Epidermal melanocyte (primary cell): Measurements from ENCODE around the gene HERC2.
"Not testable (repeated sequence)": the region's sequence is repeated elsewhere in the genome, so short reads cannot be mapped to it uniquely, and the experiment has no call there.

ENCODE experiments used
- DNase-seq: peaks from one replicate; pipeline ENCODE4 v3.0.0; 2011; ENCODE audit warnings: low spot score; ENCODE audit not compliant: insufficient read length

Gene HERC2

GRCh38 chr15:28185148-28185895 is 136.7 kb downstream of the HERC2 start:
- DNase-seq, result no peak

DNA sequence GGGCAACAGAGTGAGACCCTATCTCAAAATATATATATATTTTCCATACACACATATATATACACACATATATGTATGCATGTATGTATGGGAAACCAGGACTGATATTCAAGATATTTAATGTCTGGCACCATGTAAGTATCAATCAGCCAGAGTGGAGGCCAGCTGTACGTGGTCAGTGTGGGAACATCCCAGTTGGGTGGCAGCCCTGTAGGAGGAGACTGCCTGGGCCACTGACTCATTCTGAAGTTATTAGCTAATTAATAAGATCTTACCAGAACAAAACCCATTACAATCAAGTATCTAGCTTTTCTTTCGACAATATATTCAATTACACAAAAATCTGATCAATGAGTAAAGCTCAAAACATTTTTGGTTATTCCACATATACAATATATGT is 137.8 kb downstream of the HERC2 start:
- DNase-seq, result no peak

GRCh38 chr15:28182731-28183130 is 139.2 kb downstream of the HERC2 start:
- DNase-seq, result no peak

- DNase-seq, result no peak
Measured at GRCh38 chr15:28182216-28182615, 139.8 kb downstream of the HERC2 start.

GRCh38 chr15:28181366-28181765 is 140.6 kb downstream of the HERC2 start:
- no peak for DNase-seq

DNA sequence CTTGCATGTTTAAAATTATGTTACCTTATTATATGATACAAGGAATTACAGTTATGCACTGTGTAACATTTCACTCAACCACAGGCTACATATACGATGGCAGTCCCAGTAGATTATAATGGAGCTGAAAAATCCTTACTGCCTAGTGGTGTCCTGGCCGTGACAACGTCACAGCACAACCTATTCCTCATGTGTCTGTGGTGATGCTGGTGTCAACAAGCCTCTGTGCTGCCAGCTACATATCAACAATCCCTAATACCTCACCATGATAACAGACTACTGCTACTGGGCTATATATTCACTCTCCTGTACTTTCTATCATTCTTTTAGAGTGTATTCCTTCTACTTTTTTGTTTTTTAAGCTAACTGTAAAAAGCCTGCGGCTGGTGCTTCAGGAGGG is 142.7 kb downstream of the HERC2 start:
- no peak for DNase-seq

DNA sequence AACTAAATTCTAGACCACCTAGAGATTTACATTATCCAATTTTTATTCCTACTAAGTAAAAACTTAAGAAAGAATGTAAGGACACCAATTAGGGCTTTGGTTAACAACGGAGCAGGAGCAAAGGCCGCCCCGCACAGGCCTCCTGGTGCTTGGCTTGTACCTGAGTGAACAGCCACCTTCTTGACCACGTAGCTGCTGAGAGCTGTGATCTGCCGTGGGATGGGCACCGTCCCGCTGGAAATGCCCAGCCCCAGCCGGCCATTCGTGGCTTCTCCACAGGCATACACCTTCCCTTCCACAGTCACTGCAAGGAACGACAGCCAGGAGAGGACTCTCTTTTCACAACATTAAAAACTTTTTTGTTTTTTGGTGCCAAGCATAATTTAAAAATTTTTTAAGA is 143.3 kb downstream of the HERC2 start:
- DNase-seq, result no peak

DNA sequence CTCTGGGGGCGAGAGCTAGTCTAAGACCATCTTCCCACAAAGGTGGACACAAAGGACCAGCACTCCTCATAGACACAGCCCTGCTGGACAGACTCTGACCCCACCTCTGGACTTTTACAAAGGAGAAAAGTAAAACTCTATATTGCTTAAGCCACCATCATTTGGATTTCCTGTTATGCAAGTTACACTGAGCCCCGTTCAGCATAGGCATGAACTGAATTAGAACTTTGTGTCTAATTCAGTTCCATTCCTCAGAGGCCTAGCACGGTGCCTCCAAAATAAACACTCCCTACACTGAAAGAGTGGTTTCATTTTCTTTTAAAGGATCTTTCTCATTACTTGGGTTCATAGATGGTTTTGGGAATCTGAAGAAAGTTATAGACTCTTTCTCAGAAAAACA is 143.7 kb downstream of the HERC2 start:
- no peak for DNase-seq

GRCh38 chr15:28169366-28169765 is 152.6 kb downstream of the HERC2 start:
- no peak for DNase-seq

DNA sequence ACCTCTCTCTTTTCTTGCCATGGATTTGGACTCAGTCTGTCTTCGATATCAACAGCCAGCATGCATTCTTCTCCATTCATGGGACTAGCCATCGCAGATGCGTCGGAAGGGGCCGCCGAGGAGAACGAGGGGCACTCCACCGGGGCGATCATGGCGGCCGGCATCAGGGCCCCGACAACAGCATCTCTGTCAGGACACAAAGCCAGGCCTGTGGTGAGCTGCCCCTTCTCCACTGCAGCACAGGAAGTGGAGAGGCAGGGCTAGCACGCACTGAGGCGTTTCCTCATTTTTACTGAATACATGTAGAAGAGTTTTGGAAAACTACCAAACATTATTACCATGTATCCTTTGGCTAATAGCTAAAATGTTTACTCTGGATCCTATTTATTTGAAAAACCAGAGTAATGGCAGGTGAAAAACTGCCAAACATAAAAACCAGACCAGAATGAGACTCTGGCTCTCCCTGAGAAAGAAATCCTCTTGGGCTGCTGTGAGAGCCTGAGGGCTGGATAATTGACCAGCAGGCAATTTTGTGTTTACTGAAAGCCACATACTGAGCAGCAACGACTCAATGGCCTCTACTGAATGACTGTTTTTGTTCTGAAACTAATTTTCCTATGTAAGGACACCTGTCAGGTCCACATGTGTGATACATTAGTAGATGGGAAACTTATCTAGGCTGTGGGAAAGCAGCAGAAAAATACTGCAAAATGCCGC is 153.4 kb downstream of the HERC2 start:
- not testable (repeated sequence) for DNase-seq

DNA sequence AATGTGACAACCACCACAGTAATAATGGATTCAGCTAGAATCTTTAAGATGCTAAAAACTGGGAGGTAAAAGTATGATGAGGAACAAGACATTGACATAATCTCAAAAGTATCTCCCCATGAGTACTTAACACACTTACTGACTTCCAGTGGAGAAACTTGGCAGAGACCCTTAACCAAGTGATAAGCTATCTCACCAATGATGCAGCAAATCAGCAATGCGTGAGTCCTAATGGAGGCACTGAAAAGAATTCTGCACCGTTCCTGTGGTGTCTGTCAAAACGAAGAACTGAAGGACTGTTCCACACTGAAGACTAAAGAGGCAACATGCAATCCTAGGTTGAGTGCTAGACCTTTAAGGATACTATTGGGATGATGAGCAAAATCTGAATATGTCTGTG is 154.9 kb downstream of the HERC2 start:
- DNase-seq, result no peak

- DNase-seq, result no peak
Measured at GRCh38 chr15:28165791-28166190, 156.2 kb downstream of the HERC2 start.

- no peak for DNase-seq
Measured at GRCh38 chr15:28164876-28165275, 157.1 kb downstream of the HERC2 start.

DNA sequence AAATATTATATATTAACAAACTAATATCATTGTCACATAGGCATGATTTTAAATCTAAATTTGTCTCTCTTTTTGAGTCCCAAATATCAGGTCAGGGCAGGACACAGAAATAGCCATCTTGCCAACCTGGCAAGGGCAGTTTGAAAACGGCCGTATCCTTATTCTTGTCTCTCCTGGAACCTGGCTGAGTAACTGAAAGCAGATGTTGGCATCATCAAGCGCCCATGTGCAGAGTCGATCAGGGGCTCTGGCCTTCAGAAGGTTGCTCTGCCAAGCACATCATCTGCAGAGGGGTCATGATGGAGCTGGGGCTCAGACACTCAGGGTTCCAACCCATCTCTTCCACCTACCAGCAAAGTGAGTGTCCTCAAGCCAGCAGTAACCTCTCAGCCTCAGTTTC is 167.7 kb downstream of the HERC2 start:
- DNase-seq, result no peak

DNA sequence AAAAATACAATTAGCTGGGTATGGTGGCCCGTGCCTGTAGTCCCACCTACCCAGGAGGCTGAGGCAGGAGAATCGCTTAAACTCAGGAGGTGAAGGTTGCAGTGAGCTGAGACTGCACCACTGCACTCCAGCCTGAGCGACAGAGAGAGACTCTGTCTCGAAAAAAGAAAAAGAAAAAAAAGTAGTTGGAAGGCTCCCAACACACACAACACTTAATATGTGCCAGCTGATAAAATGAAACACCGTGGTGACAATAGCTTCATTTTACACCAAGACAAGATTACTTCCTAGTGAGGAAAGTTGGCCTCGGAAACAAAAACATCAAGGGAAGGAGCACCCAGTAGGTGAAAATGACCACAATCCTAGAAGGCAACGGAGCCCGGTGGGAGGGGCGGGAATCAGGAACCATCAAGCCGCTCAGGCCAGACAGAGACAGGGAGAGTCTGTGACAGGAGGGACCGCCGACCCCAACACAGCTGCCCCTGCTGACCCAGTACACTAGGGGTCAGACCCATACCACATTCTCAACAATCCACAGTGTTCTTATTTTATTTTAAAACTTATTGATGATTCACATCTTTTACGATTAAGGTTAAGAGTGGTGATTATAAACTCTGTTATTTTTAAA is 168.4 kb downstream of the HERC2 start:
- no peak for DNase-seq

DNA sequence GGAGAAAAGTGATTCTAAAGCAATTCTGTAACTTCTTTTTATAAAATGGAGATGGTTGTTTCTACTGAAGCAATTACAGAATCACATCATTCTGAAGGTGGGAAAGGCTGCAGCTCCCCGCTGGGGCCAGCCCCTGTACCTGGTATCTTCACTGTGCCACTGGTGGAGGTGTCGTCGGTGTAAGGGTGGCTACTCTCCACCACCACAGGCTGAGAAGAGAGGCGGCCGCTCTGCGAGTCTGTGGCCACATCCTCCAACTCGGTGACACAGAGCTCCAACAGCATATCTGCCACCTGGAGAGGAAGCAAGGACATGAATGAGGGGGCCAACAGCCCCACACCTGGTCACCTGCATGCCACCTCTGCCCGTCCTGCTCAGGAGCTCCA is 169.4 kb downstream of the HERC2 start:
- not testable (repeated sequence) for DNase-seq

- not testable (repeated sequence) for DNase-seq
Measured at GRCh38 chr15:28151864-28152537, 170.0 kb downstream of the HERC2 start.

DNA sequence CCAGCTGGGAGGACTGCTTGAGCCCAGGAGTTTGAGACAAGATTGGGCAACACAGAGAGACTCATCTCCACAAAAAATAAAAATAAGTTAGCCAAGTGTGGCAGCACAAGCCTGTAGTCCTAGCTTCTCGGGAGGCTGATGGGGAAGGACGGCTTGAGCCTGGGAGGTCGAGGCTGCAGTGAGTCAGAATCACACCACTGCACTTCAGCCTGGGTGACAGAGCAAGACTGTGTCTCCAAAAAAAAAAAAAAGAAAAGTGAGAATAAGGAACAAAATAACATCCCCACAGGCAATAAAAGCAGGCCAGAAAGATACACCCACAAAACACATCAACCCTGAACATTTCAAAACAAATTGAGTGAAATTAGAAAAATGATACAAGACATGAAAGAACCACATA is 174.2 kb downstream of the HERC2 start:
- DNase-seq, result no peak

DNA sequence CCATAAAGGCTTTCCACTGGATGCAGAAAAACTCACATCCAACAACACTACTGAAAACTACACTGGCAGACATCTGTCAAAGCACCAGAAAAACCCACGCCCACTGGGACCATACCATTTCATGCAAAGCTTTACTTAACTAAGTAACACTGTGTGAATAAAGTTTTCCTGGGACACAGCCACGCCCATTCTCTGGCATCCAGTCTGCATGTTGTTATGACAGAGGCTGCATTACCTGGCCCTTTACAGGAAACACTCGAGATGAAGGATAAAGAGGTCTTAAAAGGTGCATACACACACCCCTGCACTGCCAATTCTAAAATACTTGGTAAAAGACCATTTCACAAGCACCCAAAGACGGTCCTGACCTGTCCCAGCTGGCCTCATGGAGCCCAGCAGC is 176.6 kb downstream of the HERC2 start:
- not testable (repeated sequence) for DNase-seq

- no peak for DNase-seq
Measured at GRCh38 chr15:28140062-28140461, 181.9 kb downstream of the HERC2 start.

- not testable (repeated sequence) for DNase-seq
Measured at GRCh38 chr15:28137408-28138039, 184.5 kb downstream of the HERC2 start.
